GM12878 (cell line): ENCODE data around the gene APEX1. TPM values are rescaled to one million over a fixed set of nuclear protein-coding genes. Genes with fewer than 3 reads are reported as not detected.
A peak's percentile ranks its signal among the peaks of the same experiment; 100 is the strongest.

ENCODE experiments used
- FOXK2 ChIP-seq: fragments of 450-650 bp; IDR thresholded peaks from 2 replicates; pipeline ENCODE4 v1.6.1; 2017; ENCODE audit warnings: mild to moderate bottlenecking, moderate library complexity
- TCF3 ChIP-seq: IDR thresholded peaks from 2 replicates; pipeline ENCODE4 v1.6.1; 2012; ENCODE audit warnings: low read depth, mild to moderate bottlenecking, low read length, borderline replicate concordance; ENCODE audit not compliant: insufficient read depth
- ZNF207 ChIP-seq: fragments of 450-650 bp; IDR thresholded peaks from 2 replicates; pipeline ENCODE4 v1.6.1; 2014; ENCODE audit warnings: antibody characterized with exemption, mild to moderate bottlenecking, borderline replicate concordance
- polyA plus RNA-seq, 11 experiments: library from polyadenylated mRNA; depleted of rRNA in 4 of 11; unstranded in 6 of 11; stranded (reverse) in 5 of 11; fragments of >200 nt; fragmentation: Nextera tagmentation in 4 of 11; fragmentation: Illumina TruSeq in 1 of 11; extraction: Ambion mirVana in 4 of 11; extraction: Trizol in 1 of 11; gene quantifications; 1 replicate in 1 of 11; 2 replicates in 10 of 11; pipeline versions ENCODE4 v1.2.1 to v1.2.3, GENCODE V29; 2011 to 2016; ENCODE audit warnings: inconsistent platforms in 2 of 11, missing spikeins in 2 of 11, low read depth in 1 of 11
- total RNA-seq, 4 experiments: library from RNA; depleted of rRNA in 3 of 4; stranded (reverse); fragments of >200 nt in 3 of 4; fragmentation: Illumina TruSeq in 1 of 4; extraction: Trizol in 1 of 4; gene quantifications; 2 replicates each; pipeline versions ENCODE4 v1.2.1 to v1.2.3, GENCODE V29; 2013 to 2021
- TF ChIP-seq, protein P1 (sequence below): fragments of 150-350 bp; IDR thresholded peaks from 2 replicates; pipeline ENCODE4 v1.6.1; 2016; ENCODE audit warnings: low read depth, low read length
- TF ChIP-seq, protein P2 (sequence below): fragments of 450-650 bp; IDR thresholded peaks from 2 replicates; pipeline ENCODE4 v1.6.1; 2017; ENCODE audit warnings: mild to moderate bottlenecking, low read depth, inconsistent platforms; ENCODE audit not compliant: poor library complexity, severe bottlenecking
- TF ChIP-seq, protein P3 (sequence below): fragments of 450-650 bp; IDR thresholded peaks from 2 replicates; pipeline ENCODE4 v1.6.1; 2014; ENCODE audit warnings: mild to moderate bottlenecking

The APEX1 gene
- total and polyA plus RNA-seq, 10 of the 15 experiments (the other 5 are each of a cell fraction or from before 2014, with no cell fraction given) = 115 to 407 (median 300) TPM

DNA sequence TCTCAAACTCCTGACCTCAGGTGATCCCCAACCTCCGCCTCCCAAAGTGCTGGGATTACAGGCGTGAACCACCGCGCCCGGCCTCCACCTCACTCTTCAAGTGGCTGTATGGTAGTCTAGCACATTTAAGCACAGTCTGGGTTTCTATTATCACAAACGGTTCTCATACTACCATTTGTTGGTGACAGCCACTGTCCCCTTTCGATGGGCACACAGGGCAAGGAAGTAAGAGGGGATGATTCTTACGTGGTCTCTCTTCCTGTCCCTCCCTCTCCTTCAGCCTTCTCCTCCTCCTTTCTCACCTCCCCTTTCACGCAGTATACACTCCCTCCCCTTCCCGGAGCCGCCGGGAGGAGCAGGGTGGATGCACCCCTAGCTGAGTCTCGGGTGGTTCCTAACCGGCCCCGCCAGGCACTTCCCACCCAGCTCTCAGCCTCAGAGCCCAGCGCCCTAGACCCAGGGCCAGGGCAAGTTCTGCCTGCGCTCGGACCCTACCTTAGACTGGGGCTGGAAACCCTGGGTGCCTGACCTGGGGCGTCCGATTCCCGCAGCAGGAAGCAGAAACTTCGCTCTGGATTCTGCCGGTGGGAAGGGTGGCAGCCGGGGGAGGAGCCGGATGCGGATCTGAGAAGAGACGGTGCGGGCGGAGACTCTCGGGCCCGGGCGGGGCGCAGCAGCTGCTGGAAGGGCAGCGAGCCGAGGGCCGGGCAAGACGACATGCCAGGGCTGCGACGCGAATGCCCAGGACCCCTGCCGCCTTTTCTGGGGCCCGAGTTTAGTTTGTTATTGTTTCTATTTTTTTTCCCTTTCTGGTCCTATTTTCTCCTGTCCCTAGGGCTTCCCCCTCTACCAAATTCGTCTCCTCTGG, 41.9 kb upstream of the APEX1 start, which contains the start of gene TEP1 (continued):
- TF ChIP-seq, protein P1, sequence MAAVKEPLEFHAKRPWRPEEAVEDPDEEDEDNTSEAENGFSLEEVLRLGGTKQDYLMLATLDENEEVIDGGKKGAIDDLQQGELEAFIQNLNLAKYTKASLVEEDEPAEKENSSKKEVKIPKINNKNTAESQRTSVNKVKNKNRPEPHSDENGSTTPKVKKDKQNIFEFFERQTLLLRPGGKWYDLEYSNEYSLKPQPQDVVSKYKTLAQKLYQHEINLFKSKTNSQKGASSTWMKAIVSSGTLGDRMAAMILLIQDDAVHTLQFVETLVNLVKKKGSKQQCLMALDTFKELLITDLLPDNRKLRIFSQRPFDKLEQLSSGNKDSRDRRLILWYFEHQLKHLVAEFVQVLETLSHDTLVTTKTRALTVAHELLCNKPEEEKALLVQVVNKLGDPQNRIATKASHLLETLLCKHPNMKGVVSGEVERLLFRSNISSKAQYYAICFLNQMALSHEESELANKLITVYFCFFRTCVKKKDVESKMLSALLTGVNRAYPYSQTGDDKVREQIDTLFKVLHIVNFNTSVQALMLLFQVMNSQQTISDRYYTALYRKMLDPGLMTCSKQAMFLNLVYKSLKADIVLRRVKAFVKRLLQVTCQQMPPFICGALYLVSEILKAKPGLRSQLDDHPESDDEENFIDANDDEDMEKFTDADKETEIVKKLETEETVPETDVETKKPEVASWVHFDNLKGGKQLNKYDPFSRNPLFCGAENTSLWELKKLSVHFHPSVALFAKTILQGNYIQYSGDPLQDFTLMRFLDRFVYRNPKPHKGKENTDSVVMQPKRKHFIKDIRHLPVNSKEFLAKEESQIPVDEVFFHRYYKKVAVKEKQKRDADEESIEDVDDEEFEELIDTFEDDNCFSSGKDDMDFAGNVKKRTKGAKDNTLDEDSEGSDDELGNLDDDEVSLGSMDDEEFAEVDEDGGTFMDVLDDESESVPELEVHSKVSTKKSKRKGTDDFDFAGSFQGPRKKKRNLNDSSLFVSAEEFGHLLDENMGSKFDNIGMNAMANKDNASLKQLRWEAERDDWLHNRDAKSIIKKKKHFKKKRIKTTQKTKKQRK = no peak
- TF ChIP-seq, protein P2, sequence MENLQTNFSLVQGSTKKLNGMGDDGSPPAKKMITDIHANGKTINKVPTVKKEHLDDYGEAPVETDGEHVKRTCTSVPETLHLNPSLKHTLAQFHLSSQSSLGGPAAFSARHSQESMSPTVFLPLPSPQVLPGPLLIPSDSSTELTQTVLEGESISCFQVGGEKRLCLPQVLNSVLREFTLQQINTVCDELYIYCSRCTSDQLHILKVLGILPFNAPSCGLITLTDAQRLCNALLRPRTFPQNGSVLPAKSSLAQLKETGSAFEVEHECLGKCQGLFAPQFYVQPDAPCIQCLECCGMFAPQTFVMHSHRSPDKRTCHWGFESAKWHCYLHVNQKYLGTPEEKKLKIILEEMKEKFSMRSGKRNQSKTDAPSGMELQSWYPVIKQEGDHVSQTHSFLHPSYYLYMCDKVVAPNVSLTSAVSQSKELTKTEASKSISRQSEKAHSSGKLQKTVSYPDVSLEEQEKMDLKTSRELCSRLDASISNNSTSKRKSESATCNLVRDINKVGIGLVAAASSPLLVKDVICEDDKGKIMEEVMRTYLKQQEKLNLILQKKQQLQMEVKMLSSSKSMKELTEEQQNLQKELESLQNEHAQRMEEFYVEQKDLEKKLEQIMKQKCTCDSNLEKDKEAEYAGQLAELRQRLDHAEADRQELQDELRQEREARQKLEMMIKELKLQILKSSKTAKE = no peak
- TF ChIP-seq TCF3 (peak; percentile 86; the same call in 1 of the 2 replicates), FOXK2 (no peak), ZNF207 (no peak)
- TF ChIP-seq, protein P3, sequence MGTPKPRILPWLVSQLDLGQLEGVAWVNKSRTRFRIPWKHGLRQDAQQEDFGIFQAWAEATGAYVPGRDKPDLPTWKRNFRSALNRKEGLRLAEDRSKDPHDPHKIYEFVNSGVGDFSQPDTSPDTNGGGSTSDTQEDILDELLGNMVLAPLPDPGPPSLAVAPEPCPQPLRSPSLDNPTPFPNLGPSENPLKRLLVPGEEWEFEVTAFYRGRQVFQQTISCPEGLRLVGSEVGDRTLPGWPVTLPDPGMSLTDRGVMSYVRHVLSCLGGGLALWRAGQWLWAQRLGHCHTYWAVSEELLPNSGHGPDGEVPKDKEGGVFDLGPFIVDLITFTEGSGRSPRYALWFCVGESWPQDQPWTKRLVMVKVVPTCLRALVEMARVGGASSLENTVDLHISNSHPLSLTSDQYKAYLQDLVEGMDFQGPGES = no peak
- TF ChIP-seq, all 136 proteins: peak for 28
